Measurements from ENCODE around the gene SMIM44. TPM values are rescaled to one million over a fixed set of nuclear protein-coding genes. Genes with fewer than 3 reads are reported as not detected.

SMIM44 gene
- total and polyA plus RNA-seq, 9 of the 15 experiments (the other 6 are each of a cell fraction or from before 2014, with no cell fraction given) = not detected

- TF ChIP-seq, protein P1, sequence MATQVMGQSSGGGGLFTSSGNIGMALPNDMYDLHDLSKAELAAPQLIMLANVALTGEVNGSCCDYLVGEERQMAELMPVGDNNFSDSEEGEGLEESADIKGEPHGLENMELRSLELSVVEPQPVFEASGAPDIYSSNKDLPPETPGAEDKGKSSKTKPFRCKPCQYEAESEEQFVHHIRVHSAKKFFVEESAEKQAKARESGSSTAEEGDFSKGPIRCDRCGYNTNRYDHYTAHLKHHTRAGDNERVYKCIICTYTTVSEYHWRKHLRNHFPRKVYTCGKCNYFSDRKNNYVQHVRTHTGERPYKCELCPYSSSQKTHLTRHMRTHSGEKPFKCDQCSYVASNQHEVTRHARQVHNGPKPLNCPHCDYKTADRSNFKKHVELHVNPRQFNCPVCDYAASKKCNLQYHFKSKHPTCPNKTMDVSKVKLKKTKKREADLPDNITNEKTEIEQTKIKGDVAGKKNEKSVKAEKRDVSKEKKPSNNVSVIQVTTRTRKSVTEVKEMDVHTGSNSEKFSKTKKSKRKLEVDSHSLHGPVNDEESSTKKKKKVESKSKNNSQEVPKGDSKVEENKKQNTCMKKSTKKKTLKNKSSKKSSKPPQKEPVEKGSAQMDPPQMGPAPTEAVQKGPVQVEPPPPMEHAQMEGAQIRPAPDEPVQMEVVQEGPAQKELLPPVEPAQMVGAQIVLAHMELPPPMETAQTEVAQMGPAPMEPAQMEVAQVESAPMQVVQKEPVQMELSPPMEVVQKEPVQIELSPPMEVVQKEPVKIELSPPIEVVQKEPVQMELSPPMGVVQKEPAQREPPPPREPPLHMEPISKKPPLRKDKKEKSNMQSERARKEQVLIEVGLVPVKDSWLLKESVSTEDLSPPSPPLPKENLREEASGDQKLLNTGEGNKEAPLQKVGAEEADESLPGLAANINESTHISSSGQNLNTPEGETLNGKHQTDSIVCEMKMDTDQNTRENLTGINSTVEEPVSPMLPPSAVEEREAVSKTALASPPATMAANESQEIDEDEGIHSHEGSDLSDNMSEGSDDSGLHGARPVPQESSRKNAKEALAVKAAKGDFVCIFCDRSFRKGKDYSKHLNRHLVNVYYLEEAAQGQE (IDR thresholded peaks at IDR 0.05; ENCODE audit: borderline replicate concordance) = peak; percentile 33; the same call in 1 of the 2 replicates
- TF ChIP-seq, protein P1 (CRISPR knock-in tag; IDR thresholded peaks at IDR 0.05; ENCODE audit: low read depth) = no peak
- no peak for TF ChIP-seq HMG20A (CRISPR knock-in tag; conservative IDR thresholded peaks at IDR 0.05)
- TF ChIP-seq, protein P2, sequence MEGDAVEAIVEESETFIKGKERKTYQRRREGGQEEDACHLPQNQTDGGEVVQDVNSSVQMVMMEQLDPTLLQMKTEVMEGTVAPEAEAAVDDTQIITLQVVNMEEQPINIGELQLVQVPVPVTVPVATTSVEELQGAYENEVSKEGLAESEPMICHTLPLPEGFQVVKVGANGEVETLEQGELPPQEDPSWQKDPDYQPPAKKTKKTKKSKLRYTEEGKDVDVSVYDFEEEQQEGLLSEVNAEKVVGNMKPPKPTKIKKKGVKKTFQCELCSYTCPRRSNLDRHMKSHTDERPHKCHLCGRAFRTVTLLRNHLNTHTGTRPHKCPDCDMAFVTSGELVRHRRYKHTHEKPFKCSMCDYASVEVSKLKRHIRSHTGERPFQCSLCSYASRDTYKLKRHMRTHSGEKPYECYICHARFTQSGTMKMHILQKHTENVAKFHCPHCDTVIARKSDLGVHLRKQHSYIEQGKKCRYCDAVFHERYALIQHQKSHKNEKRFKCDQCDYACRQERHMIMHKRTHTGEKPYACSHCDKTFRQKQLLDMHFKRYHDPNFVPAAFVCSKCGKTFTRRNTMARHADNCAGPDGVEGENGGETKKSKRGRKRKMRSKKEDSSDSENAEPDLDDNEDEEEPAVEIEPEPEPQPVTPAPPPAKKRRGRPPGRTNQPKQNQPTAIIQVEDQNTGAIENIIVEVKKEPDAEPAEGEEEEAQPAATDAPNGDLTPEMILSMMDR (IDR thresholded peaks at IDR 0.05 in 2 of 3, conservative IDR thresholded peaks at IDR 0.05 in 1 of 3; ENCODE audit: insufficient read depth in 2 of 3, low read depth in 1 of 3, low read length in 3 of 3) = peak; percentile 66 to 71 (median 69)
- no peak for TF ChIP-seq EHMT2 (IDR thresholded peaks at IDR 0.05)
- TF ChIP-seq POLR2G (IDR thresholded peaks at IDR 0.05; ENCODE audit: low read depth, low read length) = 0 out of 2 replicates have a peak, but pooled peaks have one; percentile 35
Measured at GRCh38 chr19:3440082-3440481, 43.2 kb downstream of the SMIM44 start (continued).

Data from K562 (cell line).